ENCODE data around the gene EZR.

Gene EZR

GRCh38 chr6:158776737-158777136, 42.4 kb downstream of the EZR start:
- DNase-seq (ENCODE audit: low read depth, low spot score) = no peak

- no peak for DNase-seq (ENCODE audit: low read depth, low spot score)
Measured at GRCh38 chr6:158775832-158776231, 43.3 kb downstream of the EZR start.

GRCh38 chr6:158774717-158775449, 44.3 kb downstream of the EZR start:
- DNase-seq (ENCODE audit: low read depth, low spot score) = no peak

GRCh38 chr6:158773581-158774449, 45.4 kb downstream of the EZR start:
- no peak for DNase-seq (ENCODE audit: low read depth, low spot score)

- DNase-seq (ENCODE audit: low read depth, low spot score) = no peak
Measured at GRCh38 chr6:158772851-158773371, 46.3 kb downstream of the EZR start.

GRCh38 chr6:158772172-158772571, 47.0 kb downstream of the EZR start:
- DNase-seq (ENCODE audit: low read depth, low spot score) = no peak

- no peak for DNase-seq (ENCODE audit: low read depth, low spot score)
Measured at GRCh38 chr6:158771399-158772152, 47.6 kb downstream of the EZR start.

GRCh38 chr6:158770533-158771330, 48.4 kb downstream of the EZR start:
- no peak for DNase-seq (ENCODE audit: low read depth, low spot score)

GRCh38 chr6:158769771-158770432, 49.3 kb downstream of the EZR start:
- peak; percentile 58 for DNase-seq (ENCODE audit: low read depth, low spot score)

GRCh38 chr6:158769234-158769770, 49.9 kb downstream of the EZR start:
- DNase-seq (ENCODE audit: low read depth, low spot score) = no peak

GRCh38 chr6:158768436-158768835, 50.7 kb downstream of the EZR start:
- DNase-seq (ENCODE audit: low read depth, low spot score) = no peak

GRCh38 chr6:158767709-158768108, 51.5 kb downstream of the EZR start:
- no peak for DNase-seq (ENCODE audit: low read depth, low spot score)

GRCh38 chr6:158766621-158767455, 52.3 kb downstream of the EZR start:
- no peak for DNase-seq (ENCODE audit: low read depth, low spot score)

- DNase-seq (ENCODE audit: low read depth, low spot score) = no peak
Measured at GRCh38 chr6:158765499-158766068, 53.6 kb downstream of the EZR start.

GRCh38 chr6:158764926-158765325, 54.2 kb downstream of the EZR start:
- no peak for DNase-seq (ENCODE audit: low read depth, low spot score)

GRCh38 chr6:158764183-158764849, 54.9 kb downstream of the EZR start:
- no peak for DNase-seq (ENCODE audit: low read depth, low spot score)

GRCh38 chr6:158763434-158764182, 55.6 kb downstream of the EZR start:
- no peak for DNase-seq (ENCODE audit: low read depth, low spot score)

All from smooth muscle cell of the brain vasculature (primary cell).